HG03097 (cell line): ENCODE measurements around the gene ARFGEF2.
A peak's percentile ranks its signal among the peaks of the same experiment; 100 is the strongest.
"Not testable (repeated sequence)": the region's sequence is repeated elsewhere in the genome, so short reads cannot be mapped to it uniquely, and the experiment has no call there.

ENCODE experiments used
- ATAC-seq: cut with Tn5 transposase; IDR thresholded peaks from one replicate; pipeline ENCODE4 v1.9.1; 2021; ENCODE audit not compliant: unreplicated experiment, low FRiP score

Gene ARFGEF2

DNA sequence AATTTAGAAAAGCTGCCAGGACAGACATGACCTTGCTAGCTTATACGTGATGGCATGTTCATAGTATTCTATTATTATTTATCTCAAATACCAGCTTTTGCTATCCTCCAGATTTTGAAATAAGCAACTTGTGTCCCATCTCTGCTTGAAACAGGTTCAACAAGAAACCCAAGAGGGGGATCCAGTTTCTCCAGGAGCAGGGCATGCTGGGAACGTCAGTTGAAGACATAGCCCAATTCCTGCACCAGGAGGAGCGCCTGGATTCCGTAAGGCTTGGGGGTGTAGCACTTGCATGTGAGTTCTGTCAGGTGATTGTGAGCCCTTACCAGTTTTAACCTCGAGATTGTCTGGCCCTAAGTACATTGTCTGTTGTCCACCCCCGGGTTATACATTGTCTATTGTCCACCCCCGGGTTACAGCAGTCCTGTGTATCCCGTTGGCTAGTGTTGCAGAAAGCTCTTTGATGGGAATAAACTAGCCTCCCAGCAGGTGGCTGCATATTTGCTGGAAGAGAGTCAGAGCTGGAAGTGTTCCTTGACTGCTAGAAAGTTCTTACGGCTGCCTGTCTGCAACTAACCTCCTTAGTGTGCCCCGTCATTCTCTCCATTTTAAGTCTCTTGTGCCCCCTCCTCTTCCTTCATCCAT is 63.2 kb downstream of the ARFGEF2 start:
- ATAC-seq, result no peak

DNA sequence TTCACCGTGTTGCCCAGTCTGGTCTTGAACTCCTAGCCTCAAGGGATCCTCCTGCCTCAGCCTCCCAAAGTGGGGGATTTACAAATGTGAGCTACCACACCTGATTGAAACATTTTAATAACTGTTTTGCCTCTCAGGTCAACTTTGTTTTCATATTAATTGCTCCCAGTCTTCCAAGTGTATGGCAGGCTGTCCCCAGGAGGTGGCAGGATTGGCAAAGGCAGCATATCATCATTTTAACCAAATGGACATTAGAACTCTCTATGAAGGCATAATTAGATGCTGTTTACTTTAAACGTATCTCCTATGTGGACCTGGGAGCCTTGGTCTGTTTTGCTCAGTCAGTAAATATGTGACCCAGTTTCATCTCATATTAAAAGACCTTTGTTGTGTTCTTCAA is 65.4 kb downstream of the ARFGEF2 start:
- no peak for ATAC-seq

DNA sequence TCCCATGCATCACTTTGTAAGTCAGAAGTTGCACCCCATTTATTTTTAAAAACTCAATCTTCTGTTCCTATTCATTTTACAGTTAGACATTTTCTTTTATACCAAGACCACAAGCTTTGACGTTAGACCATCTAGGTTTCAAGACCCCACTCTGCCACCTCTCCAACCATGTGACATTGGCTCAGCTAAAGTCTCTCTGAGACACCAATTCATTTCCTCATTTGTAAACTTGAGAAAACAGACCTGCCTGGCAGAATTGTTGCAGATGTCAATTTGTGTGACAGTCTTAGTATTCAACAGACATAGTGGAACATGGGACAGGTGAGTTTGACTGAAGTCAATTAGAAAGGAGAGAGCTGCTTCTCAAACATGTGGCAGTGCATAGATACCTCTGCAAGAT is 69.0 kb downstream of the ARFGEF2 start:
- no peak for ATAC-seq

GRCh38 chr20:48995589-48995988 is 74.1 kb downstream of the ARFGEF2 start:
- ATAC-seq, result no peak

DNA sequence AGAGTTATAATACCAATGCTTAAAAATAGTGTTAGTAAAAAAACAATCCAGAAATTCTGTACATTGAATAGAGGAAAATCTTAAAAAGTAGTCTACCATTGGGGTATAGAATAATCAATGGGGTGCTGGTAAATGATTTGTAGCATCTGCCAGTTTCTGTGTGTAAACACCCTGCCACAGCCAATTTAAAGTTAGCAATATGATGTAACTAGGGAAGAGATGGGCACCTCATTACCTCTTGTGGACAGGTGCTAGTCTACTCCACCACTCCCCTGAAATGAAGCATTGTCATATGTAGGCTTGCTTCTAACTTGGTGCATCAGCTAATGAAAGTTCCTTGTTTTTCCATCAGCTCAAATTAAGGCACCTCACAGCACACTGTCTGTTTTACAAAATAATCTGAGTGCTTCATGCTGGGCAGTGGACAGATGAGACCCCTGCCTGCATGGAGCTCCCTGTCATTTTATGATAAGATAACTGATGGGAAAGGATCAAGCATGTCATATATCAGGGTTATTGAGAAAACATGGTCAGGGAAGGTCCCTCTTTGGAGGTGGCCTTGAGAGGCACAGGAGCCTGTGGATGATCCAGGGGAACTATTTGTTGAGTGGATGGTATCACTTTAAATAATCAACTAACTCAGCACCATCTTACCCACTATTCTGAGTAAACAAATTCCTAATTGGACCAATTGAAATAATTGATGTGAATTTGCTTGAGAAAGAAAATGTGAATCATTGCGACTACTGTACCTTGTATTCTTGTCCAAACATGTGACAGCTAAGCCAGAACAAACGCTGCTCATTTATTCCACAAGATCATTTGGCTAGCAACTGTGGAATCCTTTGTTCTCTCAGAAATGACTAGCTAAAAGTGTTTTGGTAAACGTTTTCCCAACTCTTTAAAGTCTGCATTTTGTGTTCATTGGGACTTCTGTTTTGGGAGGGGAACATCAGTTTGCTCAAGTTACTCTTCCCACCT is 78.7 kb downstream of the ARFGEF2 start:
- no peak for ATAC-seq

GRCh38 chr20:49001741-49002140 is 80.2 kb downstream of the ARFGEF2 start:
- ATAC-seq, result no peak

GRCh38 chr20:49006446-49006980 is 85.0 kb downstream of the ARFGEF2 start:
- ATAC-seq, result no peak

DNA sequence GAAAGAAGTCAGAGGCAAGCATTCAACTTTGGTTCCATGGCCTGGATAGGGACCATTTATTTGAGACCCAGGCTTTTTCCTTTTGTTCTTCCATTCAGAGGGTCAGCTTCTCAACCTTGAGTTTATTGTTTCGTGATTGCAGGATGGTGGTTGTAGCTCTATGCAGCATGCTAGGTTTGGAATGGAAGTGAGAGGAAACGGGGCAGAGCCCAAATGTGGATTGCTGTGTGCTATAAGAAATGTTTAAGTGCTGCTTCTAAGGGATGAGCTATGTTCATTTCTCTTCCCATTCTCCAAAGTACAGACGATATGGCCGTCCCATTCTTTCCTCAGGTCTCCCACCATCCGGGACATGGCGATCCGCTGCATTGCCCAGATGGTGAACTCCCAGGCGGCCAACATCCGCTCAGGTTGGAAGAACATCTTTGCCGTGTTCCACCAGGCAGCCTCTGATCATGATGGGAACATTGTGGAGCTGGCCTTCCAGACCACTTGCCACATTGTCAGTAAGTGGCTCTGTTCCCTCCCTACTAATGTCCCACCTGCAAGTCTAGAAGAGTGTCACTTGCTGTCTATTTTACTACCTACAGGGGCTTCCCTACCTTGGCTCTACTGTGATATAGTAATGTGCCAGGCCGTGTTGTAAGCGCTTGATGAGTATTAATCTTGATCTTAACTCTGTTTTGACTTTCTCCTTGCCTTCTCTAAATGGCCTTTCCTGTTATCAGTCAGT is 88.6 kb downstream of the ARFGEF2 start:
- ATAC-seq, result no peak

GRCh38 chr20:49024220-49024619 is 102.7 kb downstream of the ARFGEF2 start:
- ATAC-seq, result no peak

- not testable (repeated sequence) for ATAC-seq
Measured at GRCh38 chr20:49028177-49028576, 106.7 kb downstream of the ARFGEF2 start.

GRCh38 chr20:49028684-49029083 is 107.2 kb downstream of the ARFGEF2 start:
- ATAC-seq, result no peak

GRCh38 chr20:49029203-49029602 is 107.7 kb downstream of the ARFGEF2 start:
- no peak for ATAC-seq

GRCh38 chr20:49030954-49031619 is 109.6 kb downstream of the ARFGEF2 start:
- no peak for ATAC-seq

DNA sequence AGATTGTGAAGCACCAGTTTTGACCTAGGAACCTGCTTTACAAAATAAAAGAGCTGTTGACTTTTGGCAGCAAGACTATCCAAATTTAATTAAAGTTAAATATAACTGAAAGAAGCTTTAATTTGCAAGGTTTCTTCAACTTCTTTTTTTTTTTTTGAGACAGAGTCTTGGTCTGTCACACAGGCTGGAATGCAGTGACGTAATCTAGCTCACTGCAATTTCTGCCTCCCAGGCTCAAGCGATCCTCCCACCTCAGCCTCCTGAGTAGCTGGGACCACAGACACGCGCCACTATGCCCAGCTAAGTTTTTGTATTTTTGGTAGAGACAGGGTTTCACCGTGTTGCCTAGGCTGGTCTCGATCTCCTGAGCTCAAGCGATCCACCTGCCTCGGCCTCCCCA is 110.9 kb downstream of the ARFGEF2 start:
- ATAC-seq, result no peak

DNA sequence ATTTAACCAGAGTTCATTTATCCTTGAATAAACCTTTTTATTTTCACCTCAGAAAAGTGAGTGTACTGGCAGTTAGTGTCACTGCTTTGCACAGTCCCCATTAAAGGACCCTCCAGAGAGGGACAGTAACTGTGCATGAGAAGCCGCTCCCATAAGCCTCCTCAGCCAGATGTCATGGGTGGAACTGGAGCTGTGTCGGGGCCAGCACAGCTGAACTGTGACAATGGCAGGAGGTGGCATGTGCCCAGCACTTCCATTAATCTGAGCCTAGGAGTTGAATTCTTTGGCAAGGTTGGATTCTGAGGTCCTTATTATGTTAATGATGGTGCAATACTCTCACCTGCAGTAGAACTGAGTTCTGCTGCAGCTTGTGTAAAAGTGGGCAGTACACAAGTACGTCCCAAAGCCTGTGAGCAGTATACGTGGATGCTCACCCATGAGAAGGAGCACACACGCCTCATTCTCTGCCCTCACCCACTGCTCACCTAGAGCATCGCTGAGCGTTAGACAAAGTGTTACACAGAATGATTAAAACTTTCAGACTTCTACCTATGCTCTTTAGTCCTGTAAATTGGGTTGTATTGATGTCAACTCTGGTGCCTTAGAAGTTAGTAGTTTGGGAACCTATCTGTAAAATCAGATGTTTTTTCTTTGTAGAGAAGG is 112.7 kb downstream of the ARFGEF2 start:
- no peak for ATAC-seq

DNA sequence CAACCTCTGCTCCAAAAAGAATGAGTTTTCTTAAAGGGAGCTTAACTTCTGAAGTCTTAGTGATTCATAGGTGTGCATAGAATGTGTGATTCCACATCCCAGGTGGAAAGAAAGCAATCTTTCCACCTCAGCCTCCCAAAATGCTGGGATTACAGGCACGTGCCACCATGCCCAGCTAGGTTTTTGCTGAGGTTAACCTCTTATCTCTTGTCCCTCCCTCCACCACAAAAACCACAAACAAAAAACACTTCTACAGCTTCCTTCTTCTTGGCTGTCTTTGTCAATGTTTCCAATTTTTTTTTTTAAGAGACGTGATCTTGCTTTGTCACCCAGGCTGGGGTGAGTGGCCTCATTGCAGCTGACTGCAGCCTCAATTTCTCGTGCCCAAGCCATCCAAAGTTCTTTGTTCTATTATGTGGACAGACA is 116.5 kb downstream of the ARFGEF2 start:
- no peak for ATAC-seq

DNA sequence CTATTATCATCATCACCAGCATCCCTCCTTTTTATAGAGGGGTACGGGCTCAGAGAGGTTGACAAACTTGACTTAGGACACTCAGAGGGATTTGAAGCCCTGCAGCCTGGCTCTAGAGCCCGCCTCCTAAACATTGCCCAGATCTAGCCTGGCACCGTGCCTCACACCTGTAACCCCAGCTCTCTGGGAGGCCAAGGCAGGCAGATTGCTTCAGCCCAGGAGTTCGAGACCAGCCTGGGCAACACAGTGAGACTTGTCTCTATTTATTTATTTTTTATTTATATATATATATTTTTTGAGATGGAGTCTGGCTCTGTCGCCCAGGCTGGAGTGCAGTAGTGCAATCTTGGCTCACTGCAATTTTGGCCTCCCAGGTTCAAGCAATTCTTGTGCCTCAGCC is 118.3 kb downstream of the ARFGEF2 start:
- no peak for ATAC-seq

DNA sequence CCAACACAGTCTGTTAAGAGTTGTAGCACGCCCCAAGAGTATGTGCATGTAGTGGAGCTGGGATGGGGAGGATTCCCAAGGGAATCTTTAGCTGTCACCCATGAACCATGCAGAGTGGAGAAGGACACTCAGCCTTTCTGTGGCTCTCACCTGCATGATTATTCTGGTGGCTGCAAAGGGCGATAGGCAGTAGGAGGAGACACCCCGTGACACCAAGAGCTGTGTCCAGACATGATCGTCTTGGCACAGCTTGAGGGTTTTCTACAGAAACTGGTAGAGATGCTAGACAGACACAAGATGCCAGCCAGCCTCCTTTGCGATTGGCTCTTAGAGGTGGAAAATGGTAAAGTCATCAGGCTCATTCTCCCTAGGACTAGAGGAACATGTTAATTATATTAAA is 121.5 kb downstream of the ARFGEF2 start:
- ATAC-seq, result no peak

GRCh38 chr20:49045440-49046086 is 124.1 kb downstream of the ARFGEF2 start:
- ATAC-seq, result peak; percentile 10
